HG03135 (cell line): ENCODE measurements around the gene CSNK2A1.
"Not testable (repeated sequence)": the region's sequence is repeated elsewhere in the genome, so short reads cannot be mapped to it uniquely, and the experiment has no call there.

Experiments
- ATAC-seq: cut with Tn5 transposase; IDR thresholded peaks from one replicate; pipeline ENCODE4 v1.9.1; 2021; ENCODE audit warnings: mild to moderate bottlenecking, moderate library complexity; ENCODE audit not compliant: unreplicated experiment

Gene CSNK2A1

DNA sequence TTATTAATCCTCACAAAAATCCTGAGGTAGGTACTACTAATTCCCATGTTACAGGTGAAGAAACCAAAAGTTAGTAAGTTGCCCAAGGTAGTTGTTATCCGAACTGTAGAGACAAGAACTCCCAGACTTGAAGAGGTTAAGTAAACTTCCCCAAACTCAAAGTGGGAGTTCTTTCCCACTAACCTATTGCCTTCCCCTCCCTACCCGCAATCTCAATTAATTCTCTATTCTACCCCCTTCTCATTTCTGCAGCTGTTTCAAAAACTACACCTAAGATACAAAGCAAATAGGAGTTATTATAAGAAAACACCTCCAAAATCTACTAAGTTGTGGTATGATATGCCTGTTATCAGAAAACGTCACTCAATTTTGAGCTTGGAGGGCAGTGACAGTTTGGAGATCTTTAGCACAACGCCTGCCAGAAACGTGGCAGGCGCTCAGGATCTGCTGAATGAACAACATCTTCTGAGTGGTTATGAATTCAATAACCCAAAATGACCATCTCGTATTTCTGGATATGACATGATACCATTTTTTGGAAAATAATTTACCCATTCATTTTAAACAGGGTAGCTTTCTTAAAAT lies 7.1 kb downstream of the CSNK2A1 start:
- ATAC-seq = no peak

DNA sequence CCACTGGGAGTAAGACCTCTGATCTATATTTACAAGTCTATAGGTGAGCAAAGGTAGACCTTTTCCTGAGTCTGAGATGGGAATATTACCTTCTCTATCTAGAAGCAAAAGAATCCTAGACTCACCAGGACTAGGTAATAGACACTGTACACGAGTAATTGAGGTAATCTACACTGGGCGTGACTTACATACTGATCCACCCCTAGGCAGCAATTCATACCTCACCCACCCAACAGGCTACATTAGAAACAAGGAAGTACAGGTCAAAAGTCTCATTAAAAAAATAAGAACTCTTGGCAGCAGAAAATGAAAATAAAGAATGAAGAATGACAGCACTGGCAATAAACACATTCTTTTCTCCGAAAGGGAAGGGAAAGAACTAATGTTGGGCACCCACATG lies 7.6 kb downstream of the CSNK2A1 start:
- no peak for ATAC-seq

DNA sequence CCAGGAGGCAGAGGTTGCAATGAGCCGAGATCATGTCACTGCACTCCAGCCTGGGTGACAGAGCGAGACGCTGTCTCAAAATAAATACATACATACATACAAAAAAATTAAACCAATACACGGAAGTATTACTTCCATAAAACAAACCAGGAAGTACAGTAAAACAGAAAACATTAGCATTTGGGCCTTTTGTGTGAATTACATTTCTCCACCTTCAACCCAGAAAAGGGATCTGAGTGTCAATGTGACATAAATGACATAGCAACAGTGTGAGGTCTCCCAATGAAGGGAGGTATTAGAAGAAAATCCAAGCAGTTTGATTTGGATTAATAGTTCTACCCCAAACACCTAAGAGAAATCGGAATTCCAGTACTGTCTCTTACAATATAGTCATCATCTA lies 10.1 kb downstream of the CSNK2A1 start:
- no peak for ATAC-seq

DNA sequence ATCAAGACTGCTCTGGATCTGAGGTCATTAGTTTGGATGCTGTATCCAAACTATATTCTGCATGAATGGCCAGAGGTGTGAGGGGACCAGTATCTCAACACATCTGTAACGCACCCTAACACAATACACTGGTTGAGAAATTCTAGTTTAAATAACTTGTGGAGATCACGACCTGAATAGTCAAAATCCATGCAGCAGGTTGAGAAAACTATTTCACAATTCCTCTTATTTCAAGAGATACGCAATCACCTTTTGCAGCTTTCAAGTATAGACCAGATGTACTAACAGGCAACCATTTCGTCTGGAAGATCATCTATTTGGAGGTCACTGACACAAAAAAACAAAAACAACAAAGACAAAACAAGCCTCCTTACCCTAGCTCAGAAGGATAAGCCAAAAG lies 11.1 kb downstream of the CSNK2A1 start:
- no peak for ATAC-seq

DNA sequence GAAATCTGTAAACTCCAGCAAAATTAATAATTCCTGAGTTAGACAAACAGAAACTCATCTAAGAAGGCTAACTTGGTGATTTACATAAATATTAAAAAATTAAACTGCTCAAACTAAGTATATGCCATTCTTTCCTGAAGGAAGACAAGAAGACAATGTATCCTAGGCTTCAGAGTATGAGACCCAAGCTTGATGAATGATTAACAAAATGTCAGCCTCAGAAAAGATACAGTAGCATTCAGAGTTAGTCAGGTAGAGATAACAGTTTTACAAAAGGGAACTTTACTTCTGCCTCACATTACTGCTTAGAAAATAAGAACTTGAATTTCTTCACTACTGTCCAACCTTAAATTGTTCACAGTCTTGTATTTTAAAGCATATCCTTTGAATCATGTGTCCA lies 12.0 kb downstream of the CSNK2A1 start:
- ATAC-seq = no peak

DNA sequence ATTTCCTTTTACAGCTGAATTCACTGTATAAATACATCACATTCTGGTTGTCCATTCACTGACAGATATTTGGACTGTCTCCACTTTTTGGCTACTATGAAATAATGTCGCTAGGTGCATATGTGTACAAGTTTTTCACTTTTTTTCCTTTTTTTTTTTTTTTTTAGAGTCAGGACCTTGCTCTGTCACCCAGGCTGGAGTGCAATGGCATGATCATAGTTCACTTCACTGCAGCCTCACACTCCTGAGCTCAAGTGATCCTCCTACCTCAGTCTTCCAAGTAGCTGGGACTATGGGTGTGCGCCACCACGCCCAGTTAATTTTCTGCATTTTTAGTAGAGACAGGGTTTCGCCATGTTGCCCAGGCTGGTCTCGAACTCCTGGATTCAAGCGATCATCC lies 13.3 kb downstream of the CSNK2A1 start:
- ATAC-seq = no peak

DNA sequence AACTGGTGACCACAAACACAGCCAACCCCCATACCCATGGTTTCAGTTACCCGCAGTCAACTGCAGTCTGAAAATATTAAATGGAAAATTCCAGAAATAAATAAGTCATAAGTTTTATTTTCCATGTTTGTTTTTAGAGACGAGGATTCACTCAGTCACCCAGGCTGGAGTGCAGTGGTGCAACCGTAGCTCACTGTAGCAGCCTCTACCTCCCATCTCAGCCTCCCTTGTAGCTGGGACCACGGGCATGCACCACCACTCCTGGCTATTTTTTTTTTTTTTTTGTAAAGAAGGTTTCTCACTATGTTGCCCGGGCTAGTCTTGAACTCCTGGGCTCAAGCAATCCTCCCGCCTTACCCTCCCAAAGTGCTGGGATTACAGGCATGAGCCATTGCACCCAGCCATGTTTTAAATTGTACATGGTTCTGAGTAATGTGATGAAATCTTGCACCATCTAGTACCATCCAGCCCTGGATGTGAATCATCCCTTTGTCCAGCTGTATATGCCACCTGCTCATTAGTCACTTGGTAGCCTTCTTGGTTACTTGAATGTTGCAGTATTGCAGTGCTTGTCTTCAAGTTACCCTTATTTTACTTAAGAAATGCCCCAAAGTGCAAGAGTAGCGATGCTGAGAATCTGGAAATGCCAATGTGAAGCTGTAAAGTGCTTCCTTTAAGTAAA lies 14.5 kb downstream of the CSNK2A1 start:
- no peak for ATAC-seq

DNA sequence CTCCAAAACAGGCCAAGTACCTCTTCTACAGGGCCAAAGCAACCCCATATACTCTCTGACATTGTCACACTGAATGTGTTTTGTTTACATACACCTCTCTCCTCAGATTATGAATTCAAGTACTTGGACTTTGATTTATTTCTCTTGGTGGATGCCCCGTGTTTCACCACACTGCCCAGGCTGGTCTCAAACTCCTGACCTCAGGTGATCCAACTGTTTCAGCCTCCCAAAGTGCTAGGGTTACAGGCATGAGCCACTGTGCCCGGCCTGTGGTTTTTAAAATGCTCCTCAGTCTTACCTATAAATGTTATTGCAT lies 16.1 kb downstream of the CSNK2A1 start:
- no peak for ATAC-seq

DNA sequence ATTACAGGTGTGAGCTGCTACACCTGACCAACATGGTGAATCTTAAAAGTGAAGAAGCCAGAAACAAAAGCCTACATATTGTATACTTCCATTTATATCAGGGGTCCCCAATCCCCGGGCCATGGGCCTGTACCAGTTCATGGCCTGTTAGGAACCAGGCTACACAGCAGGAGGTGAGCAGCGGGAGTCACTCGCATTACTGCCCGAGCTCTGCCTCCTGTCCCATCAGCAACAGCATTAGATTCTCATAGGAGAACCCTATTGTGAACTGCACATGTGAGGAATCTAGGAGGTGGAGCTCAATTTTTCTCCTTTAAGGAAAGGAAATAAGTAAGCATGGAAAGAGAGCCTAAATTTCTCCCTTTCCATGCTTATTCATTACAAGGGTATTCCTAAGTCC lies 21.7 kb downstream of the CSNK2A1 start:
- ATAC-seq = no peak

DNA sequence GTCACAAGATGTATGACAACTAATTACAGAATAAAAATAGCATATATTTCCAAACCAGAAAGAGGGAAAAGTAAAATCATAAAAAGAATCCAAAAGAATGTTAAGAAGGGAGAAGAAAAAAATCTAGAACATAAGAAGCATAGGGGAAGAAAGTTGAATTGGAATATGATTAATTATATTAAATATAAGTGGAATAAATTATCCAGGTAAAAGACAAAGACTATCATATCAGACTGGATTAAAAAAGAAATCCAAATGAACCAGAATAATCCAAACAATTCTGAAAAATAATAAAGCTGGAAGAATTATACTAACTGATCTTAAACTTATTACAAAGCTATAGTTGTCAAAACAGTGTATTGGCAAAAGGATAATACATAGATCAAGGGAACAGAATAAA lies 23.6 kb downstream of the CSNK2A1 start:
- ATAC-seq = no peak

DNA sequence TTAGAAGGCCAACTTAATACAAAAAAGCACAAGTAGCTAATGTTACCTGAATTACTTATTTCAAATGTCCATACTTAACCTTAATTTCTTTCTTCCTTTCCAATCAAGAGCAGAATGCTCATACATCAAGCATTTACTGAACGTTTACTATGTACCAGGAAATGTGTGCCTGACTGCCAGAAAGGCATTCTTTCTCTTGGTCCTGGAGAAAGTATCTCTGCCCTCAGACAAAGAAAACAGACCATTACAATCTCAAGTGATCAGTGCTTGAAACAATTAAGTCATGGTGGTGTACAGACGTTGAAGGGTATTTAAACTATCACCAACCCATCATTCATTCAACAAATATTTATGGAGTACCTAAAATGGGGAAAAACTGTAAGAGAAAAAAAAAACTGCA lies 26.4 kb downstream of the CSNK2A1 start:
- ATAC-seq = no peak

DNA sequence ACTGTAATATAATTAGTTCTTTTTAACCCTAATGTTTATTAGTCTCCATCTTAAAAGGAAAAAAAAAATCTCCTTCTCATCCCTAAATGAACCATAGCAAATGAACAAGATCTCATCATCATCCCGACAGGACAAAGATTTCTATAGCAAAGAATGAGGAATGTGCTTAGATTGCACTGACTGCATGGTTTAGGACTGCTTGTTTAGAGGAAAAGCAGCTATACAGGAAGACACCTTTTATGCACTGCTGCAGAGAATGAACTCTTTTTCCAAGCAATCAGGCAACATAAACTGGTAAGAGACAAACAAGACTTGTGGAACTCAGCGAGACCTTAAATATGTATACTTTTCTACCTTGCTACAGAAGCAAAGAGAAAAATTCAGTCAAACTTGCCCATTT lies 26.8 kb downstream of the CSNK2A1 start:
- no peak for ATAC-seq

DNA sequence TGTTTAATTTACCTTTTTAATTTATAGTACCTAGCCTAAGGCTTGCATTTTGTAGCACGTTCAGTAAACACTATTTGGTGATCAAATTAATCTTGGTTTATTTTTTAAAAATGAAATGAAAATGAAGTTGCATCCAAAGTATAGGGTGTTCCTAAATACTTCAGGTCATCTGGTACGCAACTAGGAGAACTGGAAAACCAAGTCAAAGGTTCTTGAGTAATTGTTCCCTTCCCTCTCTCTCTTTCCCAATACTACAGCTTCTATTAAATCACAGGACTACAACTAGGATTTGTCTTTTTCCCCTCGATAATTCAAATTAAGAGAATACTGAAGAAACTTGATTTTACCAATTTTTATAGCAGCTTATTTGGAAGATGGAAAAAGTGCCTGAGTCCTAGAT lies 27.9 kb downstream of the CSNK2A1 start:
- ATAC-seq = no peak

DNA sequence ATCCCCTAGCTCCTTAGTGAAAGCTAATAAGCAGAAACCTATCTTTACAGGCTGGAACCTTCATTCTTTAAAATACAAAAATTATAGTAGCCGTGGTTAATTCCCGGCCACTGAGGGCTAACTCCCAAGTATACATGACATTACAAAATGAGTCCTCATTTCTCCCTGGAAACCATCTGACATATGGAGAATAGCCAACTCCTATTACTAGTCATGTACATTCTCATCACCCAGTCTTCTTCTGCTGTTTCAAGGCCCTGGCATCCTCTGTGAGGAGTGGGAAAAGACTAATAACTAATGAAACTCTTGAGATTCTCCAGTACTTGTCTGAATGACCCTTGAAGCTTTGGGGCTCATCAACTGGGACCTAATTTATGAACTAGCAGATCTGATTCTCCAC lies 30.2 kb downstream of the CSNK2A1 start:
- ATAC-seq = no peak

DNA sequence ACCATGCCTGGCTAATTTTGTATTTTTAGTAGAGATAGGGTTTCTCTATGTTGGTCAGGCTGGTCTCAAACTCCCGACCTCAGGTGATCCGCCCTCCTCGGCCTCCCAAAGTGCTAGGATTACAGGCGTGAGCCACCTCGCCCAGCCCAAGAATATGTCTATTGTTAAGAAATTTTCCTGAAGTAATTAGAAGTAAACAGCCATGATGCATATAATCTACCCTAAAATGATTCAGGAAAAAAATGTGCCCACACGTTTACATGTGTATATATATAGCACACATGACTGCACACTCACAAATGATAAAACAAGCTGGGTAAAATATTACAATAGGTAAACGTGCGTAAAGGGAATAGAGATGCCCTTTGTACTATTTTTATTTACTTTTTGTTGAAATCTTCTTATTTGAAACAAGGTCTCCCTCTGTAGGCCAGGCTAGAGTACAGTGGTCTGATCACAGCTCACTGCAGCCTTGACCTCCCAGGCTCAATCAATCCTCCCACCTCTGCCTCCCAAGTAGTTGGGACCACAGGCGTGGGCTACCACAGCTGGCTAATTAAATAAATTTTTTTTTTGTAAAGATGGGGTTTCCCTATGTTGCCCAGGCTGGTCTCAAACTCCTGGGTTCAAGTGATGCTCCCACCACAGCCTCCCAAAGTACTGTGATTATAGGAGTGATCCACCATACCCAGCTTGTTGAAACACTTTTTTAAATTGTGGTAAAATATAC lies 33.1 kb downstream of the CSNK2A1 start:
- ATAC-seq = not testable (repeated sequence)

DNA sequence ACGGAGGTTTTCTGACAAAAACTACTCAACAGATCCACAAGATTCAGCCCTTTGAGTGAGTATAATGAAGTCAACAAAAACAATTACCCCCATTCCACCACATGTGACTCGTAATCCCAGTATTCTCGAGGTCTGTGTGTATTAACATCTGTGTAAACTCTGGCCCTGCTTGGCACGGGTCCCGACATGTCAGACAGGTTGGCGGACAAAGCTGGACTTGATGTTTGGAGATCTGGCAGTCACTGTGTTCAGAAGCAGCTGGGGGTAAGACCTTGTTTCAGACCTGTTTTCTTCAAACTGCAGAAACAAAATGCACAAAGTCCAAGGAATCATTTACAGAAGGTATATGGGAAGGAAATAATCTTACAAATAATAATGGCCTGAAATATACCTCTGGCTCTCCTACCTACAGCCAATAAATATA lies 35.2 kb downstream of the CSNK2A1 start:
- not testable (repeated sequence) for ATAC-seq

DNA sequence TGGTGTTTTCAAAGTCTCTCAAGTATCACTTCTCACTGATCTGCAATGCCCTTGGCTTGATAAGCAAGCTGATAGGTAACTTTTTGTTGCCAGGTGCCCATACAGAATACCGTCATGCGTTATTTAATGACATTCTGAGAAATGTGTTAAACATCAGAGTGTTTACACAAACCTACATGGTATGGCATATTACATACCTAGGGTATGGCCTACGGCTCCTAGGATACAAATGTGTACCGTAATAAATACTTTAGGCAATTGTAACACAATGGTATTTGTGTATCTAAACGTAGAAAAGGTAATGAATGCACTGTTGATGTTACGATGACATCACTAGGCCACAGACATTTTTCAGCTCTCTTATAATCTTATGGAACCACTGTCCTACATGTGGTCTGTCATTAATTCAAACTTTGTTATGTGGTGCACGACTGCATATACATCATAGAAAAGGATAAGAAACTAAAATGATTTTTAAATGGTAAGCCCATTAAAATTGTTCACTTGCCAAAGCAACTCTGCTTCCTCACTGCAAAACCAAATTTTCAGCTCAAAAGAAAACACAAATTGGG lies 35.7 kb downstream of the CSNK2A1 start:
- no peak for ATAC-seq

DNA sequence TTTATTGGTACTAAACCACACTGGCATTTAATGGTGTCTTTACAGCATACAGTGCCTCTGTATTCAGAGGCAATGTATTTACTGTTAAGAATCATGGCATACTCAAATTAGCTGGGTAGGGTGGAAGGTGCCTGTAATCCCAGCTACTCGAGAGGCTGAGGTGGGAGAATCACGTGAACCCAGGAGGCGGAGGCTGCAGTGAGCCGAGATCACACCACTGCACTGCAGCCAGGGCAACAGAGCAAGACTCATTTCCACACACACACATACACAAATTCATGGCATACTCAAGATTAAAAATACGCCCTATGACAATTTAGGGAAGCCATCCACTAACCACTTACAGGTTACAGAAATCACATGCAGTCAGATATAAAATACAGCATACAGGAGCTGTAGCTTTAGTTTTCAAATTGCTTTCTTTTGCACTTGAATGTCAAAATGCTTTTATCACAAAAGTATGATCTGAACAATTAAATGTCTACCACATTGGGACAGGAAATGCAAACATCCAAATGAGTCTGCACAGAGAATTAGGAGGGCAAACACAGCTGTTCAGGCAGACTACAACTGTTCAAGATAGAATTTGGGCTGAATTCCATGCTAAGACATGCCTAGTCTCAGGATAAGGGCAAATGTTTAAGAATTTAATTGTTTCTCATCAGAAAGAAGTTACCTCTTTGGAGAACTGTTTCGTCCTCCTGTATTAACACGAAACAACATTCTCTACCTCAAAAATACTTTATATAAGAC lies 36.4 kb downstream of the CSNK2A1 start:
- ATAC-seq = no peak

DNA sequence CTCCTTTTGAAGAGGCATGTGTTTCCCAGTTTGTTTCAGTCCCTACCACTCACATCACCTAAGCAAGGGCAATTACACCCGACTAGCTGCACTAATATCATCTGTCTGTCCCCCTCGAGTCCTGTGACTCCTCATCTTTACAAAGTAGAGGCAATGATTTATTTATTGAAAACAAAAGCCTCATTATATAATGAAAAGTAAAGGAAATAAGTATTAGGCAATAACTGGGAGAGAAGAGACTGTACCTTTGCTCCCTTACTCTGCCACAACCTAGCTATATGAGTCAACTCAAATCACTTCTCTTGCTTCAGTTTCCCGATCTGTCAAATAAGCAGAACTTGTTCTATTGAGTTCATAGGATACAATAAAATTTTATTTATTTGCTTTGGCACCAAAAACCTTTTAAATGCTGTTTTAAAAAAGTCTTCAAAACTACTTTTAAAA lies 38.9 kb downstream of the CSNK2A1 start:
- no peak for ATAC-seq

DNA sequence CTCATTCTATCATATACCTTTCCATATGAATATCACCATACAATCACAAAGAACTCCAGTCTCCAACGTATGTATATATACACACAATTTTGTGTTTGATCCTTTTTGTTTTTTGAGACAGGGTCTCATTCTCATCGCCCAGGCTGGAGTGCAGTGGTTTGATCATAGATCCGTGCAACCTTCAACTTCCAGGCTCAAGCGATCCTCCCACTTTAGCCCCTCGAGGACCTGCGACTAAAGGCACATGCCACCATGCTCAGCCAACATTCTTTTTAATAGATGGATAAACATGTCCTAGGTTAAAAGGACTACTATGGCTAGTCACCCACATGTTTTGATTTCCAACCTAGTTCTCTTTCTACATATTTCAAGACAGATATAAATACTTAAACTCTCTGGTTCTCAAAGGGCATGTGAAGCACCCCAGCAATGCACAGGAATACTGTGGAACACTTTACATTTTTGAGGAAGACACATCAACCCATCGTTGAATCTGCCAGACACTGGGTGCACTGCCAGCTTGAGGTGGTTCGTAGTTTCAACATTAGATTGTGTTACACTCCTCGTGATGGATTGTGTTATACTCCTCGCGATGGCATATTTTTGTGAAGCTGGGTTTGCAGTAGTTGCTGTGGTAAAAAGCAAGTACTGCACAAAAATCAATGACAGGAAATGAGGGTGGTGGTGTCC lies 40.4 kb downstream of the CSNK2A1 start:
- no peak for ATAC-seq

DNA sequence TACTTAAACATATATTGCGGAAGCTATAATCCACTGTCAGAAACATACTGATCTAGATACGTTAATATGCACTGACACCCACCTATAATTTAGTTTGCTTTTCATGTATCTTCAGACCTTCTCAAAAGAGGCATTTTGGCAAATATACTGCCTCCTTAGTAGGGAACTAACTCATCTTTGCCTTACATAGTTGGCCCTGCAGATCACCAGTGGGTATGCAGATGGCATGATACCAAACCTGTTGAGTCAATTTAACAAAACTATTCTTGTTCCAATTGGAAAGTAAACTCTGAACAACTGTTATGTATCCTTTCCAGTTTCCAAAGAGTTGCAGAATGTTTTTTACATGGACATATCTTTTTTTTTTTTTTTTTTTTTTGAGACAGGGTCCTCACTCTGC lies 45.6 kb downstream of the CSNK2A1 start:
- ATAC-seq = no peak
